C4-2B (cell line): ENCODE measurements around the gene MACROD1.

Source experiments
- H3K27ac ChIP-seq: fragments of 450-650 bp; 2 replicates; pipeline ENCODE4 v1.5.1; 2017
- CTCF ChIP-seq: fragments of 450-650 bp; conservative IDR thresholded peaks from 2 replicates; pipeline ENCODE4 v1.5.1; 2017; ENCODE audit warnings: mild to moderate bottlenecking
- ZFX ChIP-seq: fragments of 450-650 bp; IDR thresholded peaks from 2 replicates; pipeline ENCODE4 v1.6.1; 2017

The MACROD1 gene

GRCh38 chr11:64198511-64198910 lies 32.6 kb upstream of the MACROD1 start:
- H3K27ac ChIP-seq = no peak overlapping the region
- TF ChIP-seq ZFX = no peak
- TF ChIP-seq CTCF = no peak

DNA sequence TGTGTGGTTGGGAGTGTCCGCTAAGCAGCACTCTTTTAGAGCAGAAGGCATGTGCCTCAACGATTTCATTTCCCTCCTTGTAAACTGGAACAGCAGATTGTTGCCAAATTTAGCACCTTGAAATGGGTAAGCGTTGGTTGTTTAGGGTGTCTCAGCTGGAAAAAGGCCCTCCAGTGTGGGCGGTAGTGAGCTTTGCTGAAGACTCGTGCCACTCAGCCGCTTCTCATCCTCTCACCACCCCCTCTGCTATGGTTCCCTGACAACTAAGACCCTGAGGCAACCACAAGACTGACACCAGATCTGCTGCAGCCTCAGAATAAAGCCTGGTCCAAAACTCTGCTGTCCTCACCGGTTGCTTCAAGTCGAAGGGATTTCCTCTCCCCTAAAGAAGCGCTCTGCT lies 30.7 kb upstream of the MACROD1 start:
- no peak overlapping the region for H3K27ac ChIP-seq
- TF ChIP-seq ZFX (no peak), CTCF (no peak)

- H3K27ac ChIP-seq = no peak overlapping the region
- no peak for TF ChIP-seq ZFX
- no peak for TF ChIP-seq CTCF
Measured at GRCh38 chr11:64192434-64192833, 26.5 kb upstream of the MACROD1 start.

GRCh38 chr11:64186492-64187165 lies 20.7 kb upstream of the MACROD1 start:
- TF ChIP-seq CTCF (no peak), ZFX (peak; percentile 58; the same call in 1 of the 2 replicates)

GRCh38 chr11:64185693-64186491 lies 20.0 kb upstream of the MACROD1 start, which contains the start of gene STIP1:
Gene STIP1 (plus strand): TSS chr11:64186171. CDS start chr11:64186262, 91 bp downstream.
- no peak within 1 kb of the TSS; the same call in 1 of the 2 replicates for H3K27ac ChIP-seq
- TF ChIP-seq CTCF (no peak; the same call in 1 of the 2 replicates), ZFX (no peak)

More at GRCh38 chr11:64186492-64187165, 20.7 kb upstream of the MACROD1 start:
- no peak overlapping the region for H3K27ac ChIP-seq

- H3K27ac ChIP-seq = no peak overlapping the region; the same call in 1 of the 2 replicates
- TF ChIP-seq CTCF = no peak
- TF ChIP-seq ZFX = peak; percentile 89; the same call in 1 of the 2 replicates
Measured at GRCh38 chr11:64185175-64185692, 19.3 kb upstream of the MACROD1 start.

GRCh38 chr11:64183890-64184289 lies 18.0 kb upstream of the MACROD1 start:
- no peak overlapping the region for H3K27ac ChIP-seq
- no peak for TF ChIP-seq CTCF
- TF ChIP-seq ZFX = no peak
